H1 (cell line): ENCODE results near the gene SLC27A1. TPM values are rescaled to one million over a fixed set of nuclear protein-coding genes. Genes with fewer than 3 reads are reported as not detected.

ENCODE experiments used
- CTCF ChIA-PET: fragments of 300-600 bp; sonication (Branson Sonifier 250); formaldehyde crosslinking; loops from one replicate; lab custom pipeline; 2021; ENCODE audit not compliant: partially characterized antibody; lab: Charles Lee
- POLR2A ChIA-PET: fragments of 300-600 bp; sonication (Branson Sonifier 250); formaldehyde crosslinking; loops from one replicate; lab custom pipeline; 2021; ENCODE audit warnings: inconsistent platforms; ENCODE audit not compliant: partially characterized antibody; lab: Charles Lee
- DNase-seq, 2 experiments: peaks; one replicate each; pipeline versions ENCODE4 v3.0.0 to v3.0.0-alpha.2; 2010 to 2022; ENCODE audit warnings: low spot score in 2 of 2, low read depth in 1 of 2, mixed read lengths in 1 of 2
- FAIRE-seq: peaks from 2 replicates; lab custom pipeline; 2011; peaks lifted over from hg19 to GRCh38; lab: Jason Lieb, UNC
- H2AFZ ChIP-seq: 2 replicates; pipeline ENCODE4 v1.8.1; 2012; ENCODE audit warnings: low read length, inconsistent platforms
- H2AK5ac ChIP-seq: 2 replicates; pipeline ENCODE4 v1.6.1; 2013; ENCODE audit warnings: low read depth, low read length
- H2BK120ac ChIP-seq: replicated peaks from 2 replicates; pipeline ENCODE3; 2013; ENCODE audit warnings: low read depth, low read length, inconsistent platforms
- H2BK12ac ChIP-seq: 2 replicates; pipeline ENCODE4 v1.6.1; 2013; ENCODE audit warnings: low read depth, low read length
- H2BK15ac ChIP-seq: 2 replicates; pipeline ENCODE4 v1.6.1; 2013; ENCODE audit warnings: low read length
- H2BK20ac ChIP-seq: 2 replicates; pipeline ENCODE4 v1.6.1; 2013; ENCODE audit warnings: low read length
- H2BK5ac ChIP-seq: 2 replicates; pipeline ENCODE4 v1.6.1; 2013; ENCODE audit warnings: low read depth, low read length
- H3K14ac ChIP-seq: 2 replicates; pipeline ENCODE4 v1.6.1; 2013; ENCODE audit warnings: inconsistent platforms; ENCODE audit not compliant: insufficient read length
- H3K18ac ChIP-seq: 2 replicates; pipeline ENCODE4 v1.6.1; 2013; ENCODE audit warnings: low read length; ENCODE audit errors: extremely low read depth
- H3K23ac ChIP-seq: 2 replicates; pipeline ENCODE4 v1.6.1; 2013; ENCODE audit warnings: inconsistent platforms; ENCODE audit not compliant: insufficient read length
- H3K23me2 ChIP-seq: 2 replicates; pipeline ENCODE4 v1.6.1; 2013; ENCODE audit warnings: low read depth, low read length
- H3K27ac ChIP-seq: 2 replicates; pipeline ENCODE4 v1.6.1; 2011; ENCODE audit warnings: low read depth, low read length, inconsistent platforms
- H3K27me3 ChIP-seq, 4 experiments: replicated peaks in 1 of 4; 1 replicate in 1 of 4; 2 replicates in 3 of 4; pipeline versions ENCODE4 v1.6.1 to v1.8.1; 2011 to 2013; ENCODE audit warnings: low read length in 3 of 4, mild to moderate bottlenecking in 3 of 4, inconsistent platforms in 2 of 4, mixed read lengths in 2 of 4, moderate library complexity in 1 of 4; ENCODE audit not compliant: control insufficient read depth in 3 of 4, insufficient read depth in 3 of 4; ENCODE audit errors: extremely low read depth in 1 of 4
- H3K36me3 ChIP-seq, 4 experiments: 2 replicates each; pipeline versions ENCODE4 v1.6.1 to v1.8.1; 2011 to 2013; ENCODE audit warnings: mild to moderate bottlenecking in 4 of 4, low read length in 3 of 4, moderate library complexity in 2 of 4, control low read depth in 1 of 4, inconsistent platforms in 1 of 4; ENCODE audit not compliant: insufficient read depth in 4 of 4, control insufficient read depth in 2 of 4
- H3K4ac ChIP-seq: replicated peaks from 2 replicates; pipeline ENCODE3; 2013; ENCODE audit warnings: low read length, low read depth, mixed read lengths, inconsistent platforms; ENCODE audit not compliant: insufficient read length
- H3K4me1 ChIP-seq, 4 experiments: replicated peaks in 1 of 4; 1 replicate in 1 of 4; 2 replicates in 3 of 4; pipeline versions ENCODE4 v1.6.1 to v1.8.1; 2011 to 2013; ENCODE audit warnings: low read length in 3 of 4, inconsistent platforms in 2 of 4, mixed read lengths in 1 of 4; ENCODE audit not compliant: insufficient read depth in 4 of 4, control insufficient read depth in 3 of 4
- H3K4me2 ChIP-seq, 2 experiments: 2 replicates each; pipeline versions ENCODE4 v1.6.1 to v1.8.1; 2011 to 2013; ENCODE audit warnings: low read depth in 2 of 2, low read length in 2 of 2, control low read depth in 1 of 2, inconsistent platforms in 1 of 2, mild to moderate bottlenecking in 1 of 2; ENCODE audit not compliant: insufficient read depth in 1 of 2
- H3K4me3 ChIP-seq, 4 experiments: fragments of 200-600, 300-600 bp in 1 of 4; sonication (generic), shearing (Covaris generic), sonication (Bioruptor Twin) in 1 of 4; 2 replicates each; pipeline versions ENCODE4 v1.5.1 to v1.8.1; 2011 to 2016; ENCODE audit warnings: low read length in 4 of 4, low read depth in 3 of 4, control low read depth in 2 of 4, inconsistent platforms in 2 of 4, mild to moderate bottlenecking in 2 of 4, mixed read lengths in 1 of 4, moderate library complexity in 1 of 4; ENCODE audit not compliant: insufficient read depth in 2 of 4; ENCODE audit errors: extremely low read depth in 1 of 4
- H3K56ac ChIP-seq: replicated peaks from 2 replicates; pipeline ENCODE3; 2013; ENCODE audit warnings: low read depth, mild to moderate bottlenecking, mixed read lengths, low read length, inconsistent platforms; ENCODE audit not compliant: insufficient read length
- H3K79me1 ChIP-seq: 2 replicates; pipeline ENCODE4 v1.6.1; 2013; ENCODE audit warnings: low read depth, low read length, control low read depth
- H3K79me2 ChIP-seq, 2 experiments: 2 replicates each; pipeline versions ENCODE4 v1.6.1 to v1.8.1; 2012 to 2013; ENCODE audit warnings: low read length in 2 of 2, mild to moderate bottlenecking in 2 of 2, inconsistent platforms in 1 of 2; ENCODE audit not compliant: insufficient read depth in 2 of 2, control insufficient read depth in 1 of 2
- H3K9ac ChIP-seq, 4 experiments: replicated peaks in 1 of 4; 1 replicate in 1 of 4; 2 replicates in 3 of 4; pipeline versions ENCODE4 v1.6.1 to v1.8.1; 2011 to 2013; ENCODE audit warnings: low read depth in 3 of 4, low read length in 3 of 4, control low read depth in 2 of 4, mild to moderate bottlenecking in 2 of 4, moderate library complexity in 2 of 4, inconsistent platforms in 1 of 4; ENCODE audit errors: extremely low read depth in 1 of 4
- H3K9me3 ChIP-seq, 2 experiments: 2 replicates each; pipeline versions ENCODE4 v1.6.1 to v1.8.1; 2012 to 2013; ENCODE audit warnings: mild to moderate bottlenecking in 2 of 2, moderate library complexity in 2 of 2, control low read depth in 1 of 2, inconsistent platforms in 1 of 2, low read depth in 1 of 2, low read length in 1 of 2, mixed read lengths in 1 of 2; ENCODE audit not compliant: insufficient read depth in 2 of 2
- H4K20me1 ChIP-seq, 2 experiments: replicated peaks in 1 of 2; 2 replicates each; pipeline versions ENCODE3 to v1.8.1; 2011 to 2013; ENCODE audit warnings: inconsistent platforms in 2 of 2, low read length in 2 of 2, mild to moderate bottlenecking in 1 of 2; ENCODE audit not compliant: insufficient read depth in 2 of 2, control insufficient read depth in 1 of 2
- H4K5ac ChIP-seq: 2 replicates; pipeline ENCODE4 v1.6.1; 2013; ENCODE audit warnings: low read length, low read depth, mixed read lengths, inconsistent platforms; ENCODE audit not compliant: insufficient read length
- H4K8ac ChIP-seq: 2 replicates; pipeline ENCODE4 v1.8.0; 2013; ENCODE audit warnings: mild to moderate bottlenecking, moderate library complexity, low read length, inconsistent platforms; ENCODE audit not compliant: insufficient read depth; ENCODE audit errors: extremely low read depth
- H4K91ac ChIP-seq: replicated peaks from 2 replicates; pipeline ENCODE3; 2013; ENCODE audit warnings: low read length, mixed read lengths, inconsistent platforms; ENCODE audit not compliant: insufficient read length
- ASH2L ChIP-seq: fragments of 200-600, 300-600 bp; sonication (generic); IDR thresholded peaks from one replicate; pipeline ENCODE4 v1.7.1; 2017; ENCODE audit warnings: low read length
- CHD2 ChIP-seq: IDR thresholded peaks from 2 replicates; pipeline ENCODE4 v1.6.1; 2012; ENCODE audit warnings: low read length, improper control_type of control experiment
- KDM5A ChIP-seq: fragments of 200-600 bp; IDR thresholded peaks from 2 replicates; pipeline ENCODE4 v1.7.1; 2012; ENCODE audit warnings: mild to moderate bottlenecking, low read length, inconsistent platforms, mixed read lengths
- POLR2AphosphoS5 ChIP-seq: IDR thresholded peaks from 2 replicates; pipeline ENCODE4 v1.6.1; 2011; ENCODE audit warnings: low read depth, low read length
- RXRA ChIP-seq: IDR thresholded peaks from 2 replicates; pipeline ENCODE4 v1.6.1; 2011; ENCODE audit warnings: low read depth, mild to moderate bottlenecking, low read length, moderate library complexity; ENCODE audit not compliant: insufficient read depth
- SIRT6 ChIP-seq: IDR thresholded peaks from one replicate; pipeline ENCODE4 v1.7.1; 2012; ENCODE audit warnings: low read length, inconsistent platforms
- USF2 ChIP-seq: IDR thresholded peaks from 2 replicates; pipeline ENCODE4 v1.6.1; 2011; ENCODE audit warnings: low read length, improper control_type of control experiment
- WGBS, 2 experiments: shearing (Covaris generic) in 1 of 2; methylation state at CpG; one replicate each; pipeline versions ENCODE4 v1.1.6 to v1.1.7; 2013 to 2015; ENCODE audit warnings: low lambda C conversion rate in 2 of 2, mixed read lengths in 2 of 2, inconsistent platforms in 1 of 2, low coverage in 1 of 2, missing lambda C conversion rate in 1 of 2; ENCODE audit not compliant: insufficient replicate concordance in 2 of 2, insufficient coverage in 1 of 2, insufficient read length in 1 of 2; ENCODE audit errors: extremely low coverage in 1 of 2, missing lambda C conversion rate in 1 of 2; 5-methylcytosine and 5-hydroxymethylcytosine counted together
- polyA plus RNA-seq, 7 experiments: library from polyadenylated mRNA; depleted of rRNA in 3 of 7; stranded (reverse) in 5 of 7; unstranded in 2 of 7; fragments of >200 nt in 5 of 7; fragments of 200-250 nt in 2 of 7; gene quantifications; 1 replicate in 5 of 7; 2 replicates in 1 of 7; 4 replicates in 1 of 7; pipeline versions ENCODE4 v1.2.1 to v1.2.3, GENCODE V29; 2011 to 2013; ENCODE audit warnings: missing spikeins in 2 of 7, mixed read lengths in 2 of 7
- total RNA-seq: library from RNA; stranded (reverse); fragmentation: NEBNext Ultra II Directional; extraction: Animal tissue kit (Norgen Biotek cat#: 25700); gene quantifications from 2 replicates; pipeline ENCODE4 v1.2.1, GENCODE V29; 2021

Gene SLC27A1
- total and polyA plus RNA-seq, 2 of the 8 experiments (the other 6 are each of a cell fraction or from before 2014, with no cell fraction given): 7.5 to 9.1 TPM

- WGBS, 2 experiments: 53% methylated on average over 13 of the region's 13 CpGs; no CpG with 5 or more reads in 1 of the 2 experiments
- H4K5ac ChIP-seq: peak overlapping the region; percentile 18
- H2BK120ac ChIP-seq: no peak overlapping the region
- H2BK15ac ChIP-seq: no peak overlapping the region
- no peak overlapping the region for H2BK12ac ChIP-seq
- no peaks in the 10 kb centered on the region for H3K79me1 ChIP-seq
- no peak overlapping the region for H2BK20ac ChIP-seq
- H3K9me3 ChIP-seq: no peaks in the 10 kb centered on the region
- peaks cover 0 to 4% of the 10 kb centered on the region in 2 experiments for H4K20me1 ChIP-seq
- no peak overlapping the region; the same call in 1 of the 2 replicates for H3K18ac ChIP-seq
- H4K91ac ChIP-seq: peak overlapping the region; percentile 65
- peaks cover 0 to 6% (median 2%) of the 10 kb centered on the region in 4 experiments; a peak in 3 of 7 replicates for H3K4me1 ChIP-seq
- peak overlapping the region; percentile 73 to 91 (median 79) for H3K4me3 ChIP-seq
- peak overlapping the region; percentile 53 for H3K4ac ChIP-seq
- peak overlapping the region; percentile 62 to 88 for H3K4me2 ChIP-seq
- 0 out of 2 replicates have a peak, but pooled peaks have one; percentile 17 for TF ChIP-seq POLR2AphosphoS5
- TF ChIP-seq KDM5A: no peak
- no peak for TF ChIP-seq CHD2
- TF ChIP-seq USF2: no peak
- no peak for TF ChIP-seq SIRT6
- TF ChIP-seq RXRA: no peak
- no peak for TF ChIP-seq ASH2L
- ChIA-PET CTCF (interaction anchor here (0.6 to 14.0 kb wide), 7 partner anchors 12 to 144 kb away, joined by 3 to 130 read pairs (median 4); no protein-coding TSS in a partner anchor), POLR2A (interaction anchor here (0.6 to 6.0 kb wide), 15 partner anchors 9 to 1479 kb away, joined by 3 to 58 read pairs (median 6); partner anchors contain the start of genes NXNL1, RPL18A and SLC27A1)
- H3K27ac ChIP-seq: no peak overlapping the region
- no peak overlapping the region for H3K14ac ChIP-seq
- H3K56ac ChIP-seq: no peak overlapping the region
- no peak overlapping the region for H2BK5ac ChIP-seq
- DNase-seq: no peak
- peak overlapping the region; percentile 57; the same call in 1 of the 2 replicates for H4K8ac ChIP-seq
- H2AFZ ChIP-seq: no peak overlapping the region
- H2AK5ac ChIP-seq: peak overlapping the region; percentile 65; the same call in 1 of the 2 replicates
- peaks cover 3% of the 10 kb centered on the region; the same call in 1 of the 2 replicates for H3K23me2 ChIP-seq
- no peaks in the 10 kb centered on the region for H3K36me3 ChIP-seq
- H3K27me3 ChIP-seq: no peaks in the 10 kb centered on the region
- H3K9ac ChIP-seq: peak overlapping the region in 3 of 4 experiments; percentile 48 to 71 (median 52); a peak in 6 of 7 replicates
- H3K23ac ChIP-seq: no peak overlapping the region
- peaks cover 0 to 13% of the 10 kb centered on the region in 2 experiments; a peak in 1 of 4 replicates for H3K79me2 ChIP-seq
- no peak for FAIRE-seq
These were observed 40.1 kb downstream of the SLC27A1 start for GRCh38 chr19:17510220-17510993.
